Measurements from ENCODE around the gene PHLDB2. TPM values are rescaled to one million over a fixed set of nuclear protein-coding genes. Genes with fewer than 3 reads are reported as not detected.

The PHLDB2 gene
- total RNA-seq, 1 experiment from 2014 or later = 13.2 TPM

GRCh38 chr3:111824351-111824750 is 34.7 kb upstream of the PHLDB2 start:
- WGBS (ENCODE audit: extremely low coverage, insufficient read length, low lambda C conversion rate) = no CpG with 5 or more reads among the region's 4 CpGs
- Histone ChIP-seq H2BK15ac (ENCODE audit: low read depth, low read length) (no peak overlapping the region), H2BK120ac (ENCODE audit: low read depth, low read length, poor library complexity, severe bottlenecking) (no peak overlapping the region), H3K14ac (ENCODE audit: insufficient read depth, low read length) (no peak overlapping the region), H4K8ac (replicated peaks; ENCODE audit: insufficient read length, low read depth, low read length) (no peak overlapping the region), H3K23ac (ENCODE audit: insufficient read length, low read depth, low read length) (no peak overlapping the region), H3K79me2 (ENCODE audit: insufficient read depth, low read length) (0 out of 2 replicates have a peak, but pooled peaks cover 2% of the 10 kb centered on the region), H3K27me3 (ENCODE audit: insufficient read depth, low read length) (no peaks in the 10 kb centered on the region), H2AFZ (ENCODE audit: low read length) (no peak overlapping the region), H4K20me1 (ENCODE audit: control insufficient read depth, insufficient read depth, insufficient read length) (no peaks in the 10 kb centered on the region), H2BK5ac (ENCODE audit: insufficient read length, low read length) (no peak overlapping the region), H3T11ph (ENCODE audit: low read length) (no peak overlapping the region), H3K4me2 (ENCODE audit: insufficient read depth, insufficient read length, low read length) (no peak overlapping the region), H3K4me1 (ENCODE audit: insufficient read depth, low read length) (no peaks in the 10 kb centered on the region), H3K9ac (ENCODE audit: extremely low read depth, insufficient read length, low read length) (no peak overlapping the region), H3K56ac (ENCODE audit: insufficient read length, low read depth, low read length) (no peak overlapping the region), H3K4ac (ENCODE audit: low read depth, low read length) (no peak overlapping the region), H2BK12ac (ENCODE audit: insufficient read length, low read depth, low read length) (no peak overlapping the region), H3K79me1 (ENCODE audit: insufficient read depth, low read depth, low read length, poor library complexity, severe bottlenecking) (no peaks in the 10 kb centered on the region), H4K91ac (ENCODE audit: insufficient read length, low read depth, low read length) (no peak overlapping the region), H3K18ac (ENCODE audit: insufficient read length, low read depth, low read length) (no peak overlapping the region), H2BK20ac (ENCODE audit: low read depth, low read length, poor library complexity, severe bottlenecking) (no peak overlapping the region), H3K9me3 (ENCODE audit: control insufficient read depth, low read depth, low read length) (no peaks in the 10 kb centered on the region), H3K27ac (ENCODE audit: insufficient read length, low read depth, low read length) (no peak overlapping the region), H3K23me2 (ENCODE audit: insufficient read length, low read depth, low read length, poor library complexity, severe bottlenecking) (no peaks in the 10 kb centered on the region), H4K5ac (ENCODE audit: insufficient read length, low read depth, low read length) (no peak overlapping the region), H2AK5ac (ENCODE audit: insufficient read length, low read length) (no peak overlapping the region)
- Mint-ChIP-seq H3K27me3 (ENCODE audit: low read depth) (no peaks in the 10 kb centered on the region), H3K4me1 (no peaks in the 10 kb centered on the region), H3K27ac (no peak overlapping the region), H3K36me3 (ENCODE audit: insufficient read depth in 1 of 3, low read depth in 3 of 3) (peaks cover 0 to 2% (median 0%) of the 10 kb centered on the region in 3 experiments; a peak in 2 of 7 replicates), H3K4me3 (no peak overlapping the region), H3K9me3 (no peaks in the 10 kb centered on the region)
- no peak for DNase-seq
- no peak for TF ChIP-seq CTCF (conservative IDR thresholded peaks at IDR 0.05)

Data from H9 (cell line).